GM19438 (cell line): Measurements from ENCODE around the gene AMBRA1.

Experiments
- ATAC-seq: cut with Tn5 transposase; IDR thresholded peaks from one replicate; pipeline ENCODE4 v1.9.1; 2021; ENCODE audit warnings: low read depth; ENCODE audit not compliant: unreplicated experiment

The AMBRA1 gene

GRCh38 chr11:46540807-46541206, 53.0 kb downstream of the AMBRA1 start:
- no peak for ATAC-seq

GRCh38 chr11:46537537-46538295, 56.1 kb downstream of the AMBRA1 start:
- no peak for ATAC-seq

GRCh38 chr11:46537121-46537520, 56.7 kb downstream of the AMBRA1 start:
- no peak for ATAC-seq

- ATAC-seq = no peak
Observed at GRCh38 chr11:46535688-46536087, 58.1 kb downstream of the AMBRA1 start.

GRCh38 chr11:46534711-46535110, 59.1 kb downstream of the AMBRA1 start:
- no peak for ATAC-seq

GRCh38 chr11:46533396-46534100, 60.3 kb downstream of the AMBRA1 start:
- no peak for ATAC-seq

- ATAC-seq = no peak
Observed at GRCh38 chr11:46529928-46530574, 63.8 kb downstream of the AMBRA1 start.

GRCh38 chr11:46529095-46529905, 64.5 kb downstream of the AMBRA1 start:
- no peak for ATAC-seq

GRCh38 chr11:46528445-46529094, 65.3 kb downstream of the AMBRA1 start:
- no peak for ATAC-seq

GRCh38 chr11:46527591-46528130, 66.2 kb downstream of the AMBRA1 start:
- ATAC-seq = no peak

GRCh38 chr11:46526216-46527215, 67.3 kb downstream of the AMBRA1 start:
- ATAC-seq = no peak

- no peak for ATAC-seq
Observed at GRCh38 chr11:46524201-46524770, 69.5 kb downstream of the AMBRA1 start.

GRCh38 chr11:46523290-46523689, 70.5 kb downstream of the AMBRA1 start:
- ATAC-seq = no peak

- no peak for ATAC-seq
Observed at GRCh38 chr11:46522682-46523281, 71.0 kb downstream of the AMBRA1 start.

- no peak for ATAC-seq
Observed at GRCh38 chr11:46521961-46522681, 71.7 kb downstream of the AMBRA1 start.

GRCh38 chr11:46520971-46521745, 72.7 kb downstream of the AMBRA1 start:
- ATAC-seq = no peak

GRCh38 chr11:46519351-46519750, 74.5 kb downstream of the AMBRA1 start:
- ATAC-seq = no peak
